GM19397 (cell line): ENCODE data around the gene ROR1.
A peak's percentile ranks its signal among the peaks of the same experiment; 100 is the strongest.

Source experiments
- ATAC-seq: cut with Tn5 transposase; IDR thresholded peaks from one replicate; pipeline ENCODE4 v1.9.1; 2021; ENCODE audit warnings: mild to moderate bottlenecking, moderate library complexity; ENCODE audit not compliant: unreplicated experiment

ROR1 gene

DNA sequence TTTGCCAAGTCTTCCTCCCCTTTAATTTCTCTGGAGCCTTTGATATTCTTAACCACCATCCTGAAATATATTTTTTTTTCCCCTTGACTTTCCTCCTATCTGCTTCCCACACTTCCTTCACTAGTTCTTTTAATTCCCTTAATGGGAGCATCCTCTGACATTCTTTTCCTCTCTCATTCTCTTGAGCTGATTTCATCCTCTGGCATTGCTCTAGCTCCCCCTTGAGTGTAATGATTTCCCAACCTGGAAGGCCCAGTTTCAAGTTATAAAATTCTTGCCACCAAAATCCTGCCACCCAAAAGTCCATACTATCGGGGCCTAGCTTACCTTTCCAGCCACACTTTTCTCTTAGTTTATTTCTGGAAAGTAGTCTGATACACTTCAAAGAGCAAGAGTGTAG lies 390.2 kb downstream of the ROR1 start:
- ATAC-seq: no peak

- ATAC-seq: no peak
Measured at GRCh38 chr1:64166629-64167028, 392.8 kb downstream of the ROR1 start.

- ATAC-seq: no peak
Measured at GRCh38 chr1:64167176-64167575, 393.4 kb downstream of the ROR1 start.

DNA sequence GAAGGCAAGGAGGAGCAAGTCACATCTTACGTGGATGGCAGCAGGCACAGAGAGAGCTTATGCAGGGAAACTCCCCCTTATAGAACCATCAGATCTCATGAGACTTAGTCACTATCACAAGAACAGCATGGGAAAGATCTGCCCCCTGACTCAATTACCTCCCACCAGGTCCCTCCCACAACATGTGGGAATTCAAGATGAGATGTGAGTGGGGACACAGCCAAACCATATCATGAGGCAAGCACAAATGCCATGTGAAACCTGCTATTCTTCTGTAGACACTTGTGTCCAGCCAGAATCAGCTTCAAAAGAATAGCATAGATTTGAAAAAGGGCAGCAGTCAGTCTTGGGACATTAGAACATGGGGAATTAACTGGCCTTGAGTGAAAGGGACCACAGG lies 397.4 kb downstream of the ROR1 start:
- ATAC-seq: no peak

DNA sequence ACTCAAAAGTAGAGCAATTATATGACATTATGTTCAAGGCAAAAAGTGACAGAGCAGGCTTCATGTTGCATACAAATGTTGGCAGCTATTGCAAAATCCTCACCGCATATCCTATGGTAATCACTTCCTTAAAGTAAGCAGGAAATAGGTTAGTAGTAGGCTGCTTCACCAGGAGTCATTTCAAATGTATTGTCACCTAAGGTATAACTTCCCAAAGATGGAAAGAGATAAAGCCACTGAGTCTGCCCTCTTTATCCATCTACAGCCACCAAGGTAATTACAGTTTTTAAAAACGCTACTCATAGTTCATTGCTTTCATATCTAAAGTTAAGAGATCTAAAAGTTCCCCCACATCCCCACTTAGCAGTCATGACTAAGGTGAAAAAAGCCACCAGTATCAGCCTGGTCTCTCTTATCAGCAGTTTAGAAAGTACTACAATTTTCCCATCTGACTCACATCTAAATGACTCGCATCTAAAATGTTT lies 398.0 kb downstream of the ROR1 start:
- peak; percentile 57 for ATAC-seq

- no peak for ATAC-seq
Measured at GRCh38 chr1:64172458-64172983, 398.7 kb downstream of the ROR1 start.

DNA sequence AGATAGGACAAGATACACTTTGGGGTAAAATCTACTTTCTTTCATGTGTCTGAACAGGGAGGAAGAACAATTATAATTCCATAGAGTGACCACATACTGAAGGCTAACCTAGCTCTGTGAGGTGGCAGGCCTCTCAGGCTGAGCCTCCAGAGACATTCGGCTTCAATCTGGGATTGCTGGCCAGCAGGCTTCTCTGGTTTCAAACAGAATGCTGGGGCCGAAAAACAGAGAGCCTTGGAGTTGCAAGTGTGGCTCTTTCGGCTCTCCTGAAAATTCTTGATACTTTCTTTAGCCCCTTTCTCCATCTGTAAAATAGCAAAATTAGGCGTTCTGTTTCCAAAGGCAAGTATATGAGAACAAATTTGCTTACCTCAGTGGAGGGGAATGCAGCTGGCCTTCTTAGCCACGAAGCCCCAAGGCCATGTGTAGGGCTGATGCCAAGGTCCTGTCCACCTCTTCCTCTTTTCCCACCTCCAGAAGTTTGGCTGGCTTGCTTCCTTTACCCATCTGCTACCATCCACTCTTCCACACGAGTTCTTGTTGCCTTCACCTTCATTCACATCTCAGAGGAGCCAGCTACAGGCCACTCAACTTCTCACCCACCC lies 399.6 kb downstream of the ROR1 start:
- no peak for ATAC-seq

GRCh38 chr1:64175639-64176038 lies 401.8 kb downstream of the ROR1 start:
- no peak for ATAC-seq

DNA sequence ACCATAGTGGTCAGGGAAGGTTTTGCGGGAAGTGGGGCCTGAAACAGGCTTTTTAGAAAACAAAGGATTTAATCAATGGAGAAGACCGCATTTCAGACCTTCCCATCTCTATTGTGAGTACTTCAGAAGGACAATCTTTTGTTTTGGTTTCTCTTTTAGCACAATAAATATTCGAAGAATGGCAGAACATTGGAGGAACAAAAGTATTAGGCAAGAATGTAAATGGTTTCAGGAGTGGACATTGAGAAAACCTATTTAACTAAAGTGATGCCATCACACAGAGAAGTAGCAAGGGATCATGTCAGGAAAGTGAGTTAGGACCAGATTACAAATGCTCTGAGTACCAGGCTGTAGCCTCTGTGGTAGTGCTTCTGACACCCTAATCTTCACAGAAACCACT lies 402.8 kb downstream of the ROR1 start:
- no peak for ATAC-seq

DNA sequence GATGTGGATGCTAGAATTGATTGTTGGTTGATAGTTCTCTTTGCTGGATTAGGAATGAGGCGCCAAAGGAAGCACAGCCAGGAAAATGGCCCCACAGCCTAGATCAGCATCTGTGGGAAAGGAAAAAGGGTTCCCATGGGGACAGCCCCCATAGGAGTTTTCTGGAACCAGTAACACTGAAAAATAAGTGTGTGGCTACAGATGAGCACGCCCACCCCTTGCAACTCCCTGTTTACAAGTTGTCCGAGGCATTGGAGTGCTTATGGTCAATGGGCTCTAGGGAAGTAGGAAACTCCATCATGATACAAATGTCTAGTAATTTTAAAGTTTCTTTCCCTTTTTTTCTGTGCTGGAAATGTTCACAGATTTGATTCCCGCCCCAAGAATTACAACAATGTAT lies 405.8 kb downstream of the ROR1 start:
- ATAC-seq: no peak

DNA sequence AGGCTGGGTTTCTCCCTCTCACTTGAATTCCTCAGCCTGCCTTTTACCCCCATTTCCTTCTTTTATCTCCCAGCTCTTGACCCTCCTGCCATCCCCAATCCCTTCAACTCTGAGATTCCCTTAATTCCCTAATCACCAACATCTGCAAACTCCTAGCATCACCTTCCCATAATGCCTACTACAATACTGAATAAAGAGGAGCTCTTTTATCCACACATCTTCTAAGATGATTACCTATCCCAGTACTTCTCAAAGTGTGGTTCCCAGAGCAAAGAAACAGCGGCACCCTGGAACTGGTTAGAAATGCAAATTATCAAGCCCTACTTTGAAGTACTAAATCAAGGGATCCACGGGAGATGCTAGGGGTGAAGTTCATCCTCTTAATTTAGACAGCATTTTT lies 408.4 kb downstream of the ROR1 start:
- no peak for ATAC-seq

GRCh38 chr1:64183395-64184002 lies 409.7 kb downstream of the ROR1 start:
- no peak for ATAC-seq

- no peak for ATAC-seq
Measured at GRCh38 chr1:64184003-64184440, 410.2 kb downstream of the ROR1 start.

GRCh38 chr1:64186138-64186897 lies 412.5 kb downstream of the ROR1 start:
- ATAC-seq: no peak

DNA sequence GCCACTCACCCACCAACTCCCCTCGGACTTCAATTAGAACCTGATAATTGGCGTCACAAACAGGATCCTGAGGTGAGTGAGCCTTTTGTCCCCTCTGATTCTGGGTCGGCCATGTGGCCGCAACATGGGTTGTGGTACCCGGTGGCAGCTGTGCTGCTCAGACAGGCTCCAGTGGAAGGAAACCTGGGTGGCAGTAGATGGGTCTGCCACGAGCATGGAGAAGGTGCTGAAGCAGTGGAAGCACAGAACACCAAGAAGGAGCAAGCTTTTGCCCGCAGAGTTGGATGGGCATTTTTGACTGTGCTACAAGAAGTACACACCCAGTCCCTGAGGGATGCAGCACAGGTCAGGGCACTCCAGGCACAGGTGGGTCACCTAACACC lies 413.1 kb downstream of the ROR1 start:
- ATAC-seq: no peak

DNA sequence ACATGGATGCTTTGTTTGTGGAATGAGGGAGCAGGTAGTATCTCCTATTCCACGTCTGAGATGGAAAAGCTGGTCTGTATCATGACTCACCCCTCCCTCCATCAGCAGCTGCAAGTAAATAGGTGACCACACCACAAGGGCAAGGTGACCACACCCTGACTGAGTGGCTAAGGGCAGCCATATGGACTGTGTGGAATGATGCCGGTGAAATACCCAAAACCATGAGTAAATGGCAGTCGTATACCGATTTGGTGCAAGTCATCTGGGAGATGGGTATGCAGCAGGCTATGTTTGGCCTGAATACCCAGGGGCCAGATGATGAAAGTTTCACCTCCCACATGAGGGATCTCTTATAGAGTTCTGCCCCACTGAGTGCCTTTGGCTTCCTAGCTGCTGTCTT lies 413.8 kb downstream of the ROR1 start:
- ATAC-seq: no peak

- ATAC-seq: no peak
Measured at GRCh38 chr1:64192290-64192689, 418.5 kb downstream of the ROR1 start.

- ATAC-seq: no peak
Measured at GRCh38 chr1:64194168-64195080, 420.6 kb downstream of the ROR1 start.

DNA sequence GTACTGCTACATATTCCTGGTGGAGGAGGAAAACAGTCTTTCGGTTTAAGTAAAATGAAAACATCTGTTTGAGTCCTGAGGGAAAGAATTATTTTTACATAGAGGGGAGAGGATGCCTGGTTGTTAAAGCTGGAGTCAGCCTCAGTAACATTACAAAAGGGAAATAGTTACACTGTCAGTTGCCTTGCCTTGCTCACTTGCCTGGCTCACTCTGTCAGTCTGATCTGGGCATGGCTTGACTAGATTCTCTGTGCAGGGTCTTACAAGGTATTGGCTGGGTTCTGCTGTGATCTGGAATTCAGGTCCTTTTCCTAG lies 421.2 kb downstream of the ROR1 start:
- ATAC-seq: no peak

DNA sequence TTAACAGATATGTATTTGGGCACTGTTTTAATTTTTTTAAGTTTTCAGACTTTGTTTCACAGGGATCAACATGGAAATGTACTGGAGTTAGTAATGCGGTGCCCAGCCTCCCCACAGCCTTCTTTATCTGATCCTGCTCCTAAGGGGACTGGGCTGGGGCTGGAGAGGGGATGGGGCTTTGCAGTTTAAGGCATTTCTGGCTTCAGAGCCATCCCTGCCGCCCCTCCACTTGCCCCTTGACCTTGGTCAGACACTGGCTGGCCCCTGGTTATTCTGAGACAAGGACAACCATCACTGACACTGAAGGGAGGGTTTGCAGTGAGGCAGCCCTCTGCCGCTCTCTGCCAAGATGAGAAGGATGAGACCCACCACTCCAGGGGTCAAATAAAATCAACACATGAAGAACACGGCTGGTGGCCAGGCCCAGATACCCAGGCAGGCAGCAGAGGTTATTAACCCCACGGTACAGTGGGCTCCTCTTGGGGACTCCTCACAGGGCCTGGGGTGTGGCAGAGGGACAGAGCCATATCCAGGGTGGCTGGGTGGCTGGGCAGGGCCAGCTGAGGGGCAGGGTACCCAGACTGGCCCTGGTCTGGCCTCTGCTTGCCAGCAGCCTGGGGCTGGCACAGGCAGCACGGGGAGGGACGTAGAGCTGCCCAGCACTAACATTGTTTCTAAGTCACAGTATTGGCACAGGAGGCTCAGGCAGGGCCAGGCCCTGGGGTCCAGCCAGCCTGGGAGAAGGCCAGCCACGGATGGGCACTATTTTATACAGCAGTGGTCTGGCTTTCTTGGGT lies 422.5 kb downstream of the ROR1 start:
- no peak for ATAC-seq
